Measurements from ENCODE around the gene ZNF335. TPM values are rescaled to one million over a fixed set of nuclear protein-coding genes. Genes with fewer than 3 reads are reported as not detected.
"Not testable (repeated sequence)": the region's sequence is repeated elsewhere in the genome, so short reads cannot be mapped to it uniquely, and the experiment has no call there.

Gene ZNF335
- total and polyA plus RNA-seq, 9 donors = 3.5 to 25.7 (median 15.7) TPM

- Histone ChIP-seq H3K9me3 (no peaks in the 10 kb centered on the region), H3K4me3 (no peak overlapping the region), H3K4me1 (ENCODE audit: insufficient read depth) (no peaks in the 10 kb centered on the region), H3K36me3 (no peaks in the 10 kb centered on the region), H3K27ac (no peak overlapping the region), H3K27me3 (no peaks in the 10 kb centered on the region)
- intact Hi-C loops (cut with DNase I) = no loop called here
- TF ChIP-seq POLR2A (IDR thresholded peaks at IDR 0.05) (no peak), CTCF (IDR thresholded peaks at IDR 0.05) (no peak), EP300 (IDR thresholded peaks at IDR 0.05) (no peak)
- 61 to 72% (median 63%) methylated on average over 12 of the region's 12 CpGs for WGBS, 3 donors
- no peak for DNase-seq
Observed at GRCh38 chr20:45993197-45993951, 21.4 kb upstream of the ZNF335 start.

- intact Hi-C loops (cut with DNase I) = no loop called here
- WGBS, 3 donors = 58 to 78% (median 60%) methylated on average over 3 of the region's 3 CpGs
- Histone ChIP-seq H3K4me3 (no peak overlapping the region), H3K4me1 (ENCODE audit: insufficient read depth) (no peaks in the 10 kb centered on the region), H3K36me3 (no peaks in the 10 kb centered on the region), H3K9me3 (no peaks in the 10 kb centered on the region), H3K27me3 (no peaks in the 10 kb centered on the region), H3K27ac (no peak overlapping the region)
- no peak for TF ChIP-seq POLR2A (IDR thresholded peaks at IDR 0.05)
- no peak for TF ChIP-seq CTCF (IDR thresholded peaks at IDR 0.05)
- no peak for DNase-seq
Observed at GRCh38 chr20:45991616-45992015, 19.6 kb upstream of the ZNF335 start.

GRCh38 chr20:45988830-45989229, 16.8 kb upstream of the ZNF335 start:
- 66 to 83% (median 73%) methylated on average over 6 of the region's 6 CpGs for WGBS, 3 donors
- H3K27ac ChIP-seq; DNase-seq; H3K27me3 ChIP-seq; H3K9me3 ChIP-seq; H3K4me1 ChIP-seq (ENCODE audit: insufficient read depth); H3K36me3 ChIP-seq; H3K4me3 ChIP-seq: not testable (repeated sequence)
- intact Hi-C loops (cut with DNase I) = loop anchor here in 1 of 4 donors (10.0 kb wide), 1 partner anchor 106 kb away; no protein-coding TSS in a partner anchor

GRCh38 chr20:45987108-45987780, 15.2 kb upstream of the ZNF335 start:
- no peak overlapping the region for H3K27ac ChIP-seq
- H3K36me3 ChIP-seq = no peaks in the 10 kb centered on the region
- DNase-seq = peak in 4 of 5 donors; percentile 60 to 77 (median 62)
- H3K4me1 ChIP-seq (ENCODE audit: insufficient read depth) = no peaks in the 10 kb centered on the region
- WGBS, 3 donors = 6 to 8% (median 6%) methylated on average over 16 of the region's 16 CpGs
- peak in 1 of 3 donors; percentile 28 for TF ChIP-seq CTCF (IDR thresholded peaks at IDR 0.05)
- no peak for TF ChIP-seq POLR2A (IDR thresholded peaks at IDR 0.05)
- no peaks in the 10 kb centered on the region for H3K9me3 ChIP-seq
- no peaks in the 10 kb centered on the region for H3K27me3 ChIP-seq
- intact Hi-C loops (cut with DNase I) = loop anchor here in 1 of 4 donors (10.0 kb wide), 1 partner anchor 108 kb away; no protein-coding TSS in a partner anchor
- no peak overlapping the region for H3K4me3 ChIP-seq

GRCh38 chr20:45985573-45985972, 13.6 kb upstream of the ZNF335 start:
- Histone ChIP-seq H3K27me3 (no peaks in the 10 kb centered on the region), H3K4me3 (no peak overlapping the region), H3K36me3 (no peaks in the 10 kb centered on the region), H3K4me1 (ENCODE audit: insufficient read depth) (no peaks in the 10 kb centered on the region), H3K27ac (no peak overlapping the region), H3K9me3 (no peaks in the 10 kb centered on the region)
- 44 to 56% (median 46%) methylated on average over 7 of the region's 7 CpGs for WGBS, 3 donors
- intact Hi-C loops (cut with DNase I) = loop anchor here in 1 of 4 donors (10.0 kb wide), 1 partner anchor 109 kb away; no protein-coding TSS in a partner anchor
- DNase-seq = no peak
- TF ChIP-seq CTCF (IDR thresholded peaks at IDR 0.05) = no peak
- no peak for TF ChIP-seq EP300 (IDR thresholded peaks at IDR 0.05)
- no peak for TF ChIP-seq POLR2A (IDR thresholded peaks at IDR 0.05)

All from ovary (tissue), 9 donors.